Glomerular visceral epithelial cell (primary cell): Measurements from ENCODE around the gene CDAN1.
"Not testable (repeated sequence)": the region's sequence is repeated elsewhere in the genome, so short reads cannot be mapped to it uniquely, and the experiment has no call there.

ENCODE experiments used
- DNase-seq: peaks from one replicate; pipeline ENCODE4 v3.0.0-alpha.2; 2016; ENCODE audit errors: extremely low spot score

The CDAN1 gene

GRCh38 chr15:42736793-42737528, at the start of gene CDAN1:
Gene CDAN1, minus strand, starts transcription at chr15:42737128. Its CDS starts 26 bp downstream, at chr15:42737102.
- DNase-seq: peak; percentile 91

GRCh38 chr15:42785569-42785968, 48.6 kb upstream of the CDAN1 start:
- no peak for DNase-seq

GRCh38 chr15:42784705-42785104, 47.8 kb upstream of the CDAN1 start:
- DNase-seq: no peak

- no peak for DNase-seq
Measured at GRCh38 chr15:42782716-42783115, 45.8 kb upstream of the CDAN1 start.

- no peak for DNase-seq
Measured at GRCh38 chr15:42775416-42775815, 38.5 kb upstream of the CDAN1 start.

- DNase-seq: no peak
Measured at GRCh38 chr15:42772901-42773300, 36.0 kb upstream of the CDAN1 start.

- DNase-seq: no peak
Measured at GRCh38 chr15:42772144-42772543, 35.2 kb upstream of the CDAN1 start.

- not testable (repeated sequence) for DNase-seq
Measured at GRCh38 chr15:42766109-42766508, 29.2 kb upstream of the CDAN1 start.

- DNase-seq: not testable (repeated sequence)
Measured at GRCh38 chr15:42764154-42764731, 27.3 kb upstream of the CDAN1 start.

GRCh38 chr15:42761813-42762212, 24.9 kb upstream of the CDAN1 start:
- not testable (repeated sequence) for DNase-seq

- DNase-seq: no peak
Measured at GRCh38 chr15:42760759-42761158, 23.8 kb upstream of the CDAN1 start.

GRCh38 chr15:42759093-42759492, 22.2 kb upstream of the CDAN1 start:
- no peak for DNase-seq

GRCh38 chr15:42750306-42750705, 13.4 kb upstream of the CDAN1 start:
- no peak for DNase-seq

GRCh38 chr15:42749266-42749665, 12.3 kb upstream of the CDAN1 start:
- DNase-seq: no peak

GRCh38 chr15:42744195-42744594, 7.3 kb upstream of the CDAN1 start:
- no peak for DNase-seq

- DNase-seq: no peak
Measured at GRCh38 chr15:42742149-42742548, 5.2 kb upstream of the CDAN1 start.

- no peak for DNase-seq
Measured at GRCh38 chr15:42741710-42742109, 4.8 kb upstream of the CDAN1 start.

GRCh38 chr15:42737529-42738328, 801 bp upstream of the CDAN1 start:
- no peak for DNase-seq

GRCh38 chr15:42736178-42736792, 643 bp downstream of the CDAN1 start:
- peak; percentile 25 for DNase-seq

GRCh38 chr15:42735382-42736165, 1.4 kb downstream of the CDAN1 start:
- no peak for DNase-seq

- DNase-seq: no peak
Measured at GRCh38 chr15:42734076-42734672, 2.8 kb downstream of the CDAN1 start.
